GM20431 (cell line): ENCODE results near the gene ENTPD8.
"Not testable (repeated sequence)": the region's sequence is repeated elsewhere in the genome, so short reads cannot be mapped to it uniquely, and the experiment has no call there.

ENCODE experiments used
- in situ Hi-C: fragments of 300-500 bp; cut with MseI, MboI; formaldehyde crosslinking; loops from one replicate; pipeline ENCODE4 v1.15.0; 2020; ENCODE audit warnings: low sequenced_read_pairs; ENCODE audit not compliant: unreplicated experiment

The ENTPD8 gene

DNA sequence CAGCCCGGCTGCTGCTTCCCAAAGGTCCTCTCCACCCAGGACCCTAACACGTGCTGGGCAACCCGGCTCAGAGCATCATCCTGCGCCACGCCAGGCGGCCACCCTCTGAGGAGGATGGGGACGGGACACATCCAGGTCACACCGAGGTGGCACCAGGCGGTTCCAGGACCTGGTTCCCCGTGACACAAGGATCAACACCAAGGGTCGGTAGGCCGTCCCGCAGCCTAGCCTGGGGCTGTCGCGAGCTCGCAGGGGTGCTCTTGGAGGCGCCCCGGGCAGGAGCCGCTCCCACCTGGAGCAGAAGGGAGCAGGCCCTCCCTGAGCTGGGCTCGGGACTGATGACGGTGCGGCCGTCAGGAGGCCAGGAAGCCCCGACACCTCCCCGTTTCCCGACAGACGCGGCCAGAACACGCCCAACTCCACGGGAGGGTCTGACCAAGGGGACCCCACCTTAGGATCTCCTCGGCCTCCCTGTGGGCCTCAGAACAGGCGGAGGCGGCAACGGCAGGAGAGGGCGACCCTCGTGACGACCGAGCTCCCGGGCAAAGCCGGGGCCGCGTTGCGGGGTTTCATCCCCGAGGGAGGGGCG, 24.5 kb downstream of the ENTPD8 start:
- in situ Hi-C loops, result no loop called here

DNA sequence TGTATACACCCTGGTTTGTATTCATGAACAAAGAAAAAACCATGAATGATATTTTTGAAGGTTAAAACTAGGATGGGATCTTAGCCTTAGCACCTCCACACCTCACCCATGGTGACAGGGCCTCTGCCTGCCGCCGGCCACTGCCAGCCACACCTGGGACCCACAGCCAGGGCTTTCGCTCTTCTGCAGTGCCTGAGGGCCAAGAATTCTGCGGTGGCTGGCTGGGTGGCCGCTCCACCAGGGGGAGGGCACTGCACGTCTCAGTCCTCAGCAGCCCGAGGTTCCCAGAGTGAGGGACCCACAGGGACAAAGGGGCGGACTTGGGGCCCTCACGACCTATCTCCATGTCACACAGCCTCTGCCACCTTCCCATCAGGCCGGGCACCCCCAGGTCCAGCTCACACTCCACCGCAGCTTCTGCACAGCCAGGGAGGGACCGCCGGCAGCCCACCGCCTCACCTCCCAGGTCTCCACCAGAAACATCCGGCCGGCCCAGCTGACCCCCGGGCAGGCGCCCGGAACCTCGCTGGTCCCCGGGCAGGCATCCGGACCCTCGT, 25.1 kb downstream of the ENTPD8 start:
- in situ Hi-C loops, result no loop called here

DNA sequence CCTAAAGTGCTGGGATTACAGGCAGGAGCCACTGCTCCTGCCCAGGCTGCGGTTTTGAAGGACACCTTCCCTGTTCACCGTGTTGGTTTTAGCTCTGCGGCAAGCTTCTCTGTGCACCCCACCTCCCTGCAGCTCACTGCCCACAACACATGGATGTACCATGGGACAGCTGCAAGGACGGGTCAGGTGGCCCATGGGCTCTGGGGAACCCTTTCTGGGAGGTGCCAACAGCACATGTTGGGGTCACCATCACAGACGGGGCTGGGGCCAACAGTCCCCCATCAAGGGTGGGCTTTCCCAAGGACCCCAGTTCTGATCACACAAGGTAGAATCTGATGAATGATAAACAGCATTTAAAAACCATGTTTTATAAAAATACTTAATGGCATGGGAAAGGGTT, 25.7 kb downstream of the ENTPD8 start:
- in situ Hi-C loops, result no loop called here

- in situ Hi-C loops, result no loop called here
These were observed 28.7 kb downstream of the ENTPD8 start for GRCh38 chr9:137412431-137412830.

GRCh38 chr9:137411645-137412380, 29.3 kb downstream of the ENTPD8 start:
- in situ Hi-C loops, result no loop called here

DNA sequence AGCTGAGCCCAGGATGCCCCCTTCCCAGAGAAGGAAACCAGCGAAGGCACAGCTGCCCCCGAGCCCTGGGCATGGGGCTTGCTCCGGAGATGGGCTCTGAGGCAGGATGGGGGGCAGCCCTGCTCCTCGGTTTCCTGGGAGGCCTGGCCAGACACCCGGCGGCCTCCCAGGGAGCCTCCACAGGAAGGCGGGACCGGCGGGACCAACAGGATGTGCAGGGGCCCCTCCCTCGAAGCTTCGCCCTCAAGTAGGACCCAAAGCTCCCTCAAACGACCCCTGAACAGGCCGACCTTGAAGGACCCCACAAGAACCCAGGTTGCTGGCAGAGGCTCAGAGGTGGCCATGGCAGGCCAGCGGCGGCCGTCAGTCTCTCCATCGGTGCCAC, 29.9 kb downstream of the ENTPD8 start:
- in situ Hi-C loops, result no loop called here

DNA sequence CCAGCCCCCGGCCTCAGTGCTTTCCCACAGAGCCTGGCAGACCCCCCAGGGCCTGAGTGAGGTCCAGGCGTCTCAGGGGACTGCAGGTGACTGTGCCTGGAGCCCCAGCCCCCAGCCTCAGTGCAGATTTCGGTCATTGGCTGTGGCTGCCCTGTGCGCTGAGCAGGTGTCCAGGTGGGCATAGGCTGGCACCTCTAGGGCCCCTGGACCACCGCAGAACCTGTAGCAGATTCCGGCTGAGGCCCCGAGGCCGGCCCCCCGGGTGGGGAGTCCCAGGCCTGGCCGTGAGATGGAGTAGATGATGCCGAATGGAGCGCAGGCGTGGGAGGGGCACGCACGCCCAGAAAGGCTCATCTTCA, 30.3 kb downstream of the ENTPD8 start:
- in situ Hi-C loops, result no loop called here

- in situ Hi-C loops, result not testable (repeated sequence)
These were observed 30.8 kb downstream of the ENTPD8 start for GRCh38 chr9:137410236-137410890.

DNA sequence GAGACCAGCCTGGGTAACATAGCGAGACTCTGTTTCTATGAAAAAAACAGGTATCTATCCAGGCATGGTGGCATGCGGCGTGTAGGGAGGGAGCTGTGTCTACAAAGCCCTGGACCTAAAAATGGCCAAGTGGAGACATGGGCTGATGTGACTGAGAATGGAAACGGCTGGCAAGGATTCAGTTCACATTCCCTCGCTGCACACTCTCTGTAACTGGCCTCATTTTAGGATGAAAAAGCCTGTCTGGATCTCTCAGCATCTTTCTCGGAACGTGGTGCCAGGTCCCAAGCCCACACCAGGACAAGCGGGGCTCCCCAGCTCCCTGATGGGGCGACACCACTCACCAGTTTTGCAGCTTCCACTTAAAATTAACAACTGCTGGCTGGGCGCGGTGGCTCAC, 31.6 kb downstream of the ENTPD8 start:
- in situ Hi-C loops, result no loop called here

GRCh38 chr9:137408651-137409405, 32.3 kb downstream of the ENTPD8 start:
- in situ Hi-C loops, result no loop called here

DNA sequence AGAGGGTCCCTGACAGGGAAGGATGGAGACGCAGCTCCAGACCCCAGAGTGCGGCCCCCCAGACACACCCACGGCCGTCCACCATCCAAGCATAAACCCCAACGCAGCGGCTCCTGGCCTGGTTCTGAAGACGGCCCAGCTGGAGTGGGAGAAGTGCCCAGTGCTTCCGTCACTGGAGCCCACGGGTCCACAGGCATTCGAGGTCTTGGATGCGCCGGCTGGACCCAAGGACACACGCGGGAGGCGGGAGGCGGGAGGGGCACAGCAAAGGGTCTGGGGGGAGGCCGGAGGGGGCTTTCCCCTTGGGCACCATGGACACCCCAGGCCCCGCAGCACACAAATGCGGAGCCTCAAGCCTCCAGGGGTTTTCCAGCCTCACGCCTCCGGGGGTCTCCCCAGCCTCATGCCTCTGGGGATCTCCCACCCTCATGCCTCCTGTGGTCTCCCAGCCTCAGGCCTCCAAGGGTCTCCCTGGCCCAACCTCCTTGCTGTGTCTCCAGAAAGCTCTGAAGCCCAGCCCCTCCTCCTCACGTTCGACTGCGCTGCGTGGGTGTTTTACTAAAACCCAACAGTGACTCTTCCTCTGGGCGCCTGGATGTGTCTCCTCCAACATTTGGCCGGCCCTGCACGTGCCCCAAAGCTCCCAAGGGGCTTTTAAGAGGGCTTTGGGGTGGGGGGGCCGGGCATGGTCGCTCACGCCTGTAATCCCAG, 33.4 kb downstream of the ENTPD8 start:
- in situ Hi-C loops, result no loop called here

GRCh38 chr9:137406876-137407589, 34.1 kb downstream of the ENTPD8 start:
- in situ Hi-C loops, result no loop called here

DNA sequence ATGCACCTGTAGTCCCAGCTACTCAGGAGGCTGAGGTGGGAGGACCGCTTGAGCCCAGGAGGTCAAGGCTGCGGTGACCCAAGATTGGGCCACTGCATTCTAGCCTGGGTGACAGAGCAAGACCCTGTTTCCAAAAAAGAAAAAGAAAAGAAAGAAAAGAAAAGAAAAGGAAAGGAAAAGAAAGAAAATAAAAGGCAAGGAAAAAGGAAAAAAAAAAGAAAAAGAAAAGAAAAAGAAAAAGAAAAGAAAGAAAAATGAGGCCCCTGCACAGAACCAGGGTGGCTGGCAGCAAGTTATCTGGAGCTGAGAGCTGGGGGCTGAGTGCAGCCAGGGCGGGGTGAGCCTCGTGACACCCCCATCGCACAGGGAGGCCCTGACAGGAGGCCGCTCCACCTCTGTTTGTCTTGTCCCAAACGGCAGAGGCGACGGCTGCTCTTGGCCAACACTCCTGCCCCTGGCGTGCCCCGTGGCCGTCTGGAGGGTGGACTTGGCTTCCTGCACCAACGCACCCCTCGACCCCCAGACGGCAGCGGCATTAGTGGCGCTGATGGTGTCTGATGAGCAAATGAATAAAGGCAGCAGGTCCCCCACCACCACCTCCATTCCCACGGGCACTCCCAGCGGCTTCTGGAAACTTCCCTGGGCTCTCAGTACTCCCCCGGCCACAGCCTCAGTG, 34.9 kb downstream of the ENTPD8 start:
- in situ Hi-C loops, result no loop called here

- in situ Hi-C loops, result no loop called here
These were observed 35.5 kb downstream of the ENTPD8 start for GRCh38 chr9:137405677-137406081.

DNA sequence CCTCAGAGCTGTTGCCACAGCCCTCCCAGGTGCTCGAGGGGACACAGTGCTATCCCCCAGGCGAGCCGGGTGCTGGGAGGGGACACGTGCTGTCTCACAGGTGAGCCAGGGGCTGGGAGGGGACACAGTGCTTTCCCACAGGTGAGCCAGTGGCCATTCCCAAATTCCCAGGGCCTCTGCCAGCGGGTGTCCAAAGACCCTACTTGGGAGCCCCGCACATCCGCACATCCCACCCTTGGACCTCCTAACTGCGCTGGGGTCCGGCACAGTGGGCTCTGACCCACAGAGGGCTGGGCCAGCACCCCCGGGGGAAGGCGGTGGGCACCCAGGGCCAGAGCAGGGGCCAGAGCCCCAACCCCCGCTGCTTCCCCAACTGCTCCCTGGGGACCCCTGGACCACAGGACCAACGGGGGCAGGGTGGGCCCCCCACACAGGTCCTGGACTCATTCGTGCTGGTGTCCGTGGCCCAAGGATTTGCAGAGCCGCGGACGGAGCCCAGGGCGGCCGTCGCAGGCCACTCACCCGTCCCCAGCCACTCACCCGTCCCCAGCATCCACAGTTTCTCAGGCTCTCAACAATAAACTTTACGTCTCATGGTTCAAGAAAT, 36.1 kb downstream of the ENTPD8 start:
- in situ Hi-C loops, result no loop called here

GRCh38 chr9:137403269-137403668, 37.9 kb downstream of the ENTPD8 start:
- in situ Hi-C loops, result no loop called here

- in situ Hi-C loops, result no loop called here
These were observed 38.4 kb downstream of the ENTPD8 start for GRCh38 chr9:137402746-137403145.
